C4-2B (cell line): Measurements from ENCODE around the gene FAM13C.

ENCODE experiments used
- CTCF ChIP-seq: fragments of 450-650 bp; conservative IDR thresholded peaks from 2 replicates; pipeline ENCODE4 v1.5.1; 2017; ENCODE audit warnings: mild to moderate bottlenecking
- ZFX ChIP-seq: fragments of 450-650 bp; IDR thresholded peaks from 2 replicates; pipeline ENCODE4 v1.6.1; 2017

GRCh38 chr10:59244871-59245270, 117.5 kb downstream of the FAM13C start:
- TF ChIP-seq CTCF = no peak
- no peak for TF ChIP-seq ZFX
